Bronchial epithelial cell (primary cell): ENCODE data around the gene PTGES2. TPM values are rescaled to one million over a fixed set of nuclear protein-coding genes. Genes with fewer than 3 reads are reported as not detected.

Source experiments
- DNase-seq: peaks from one replicate; pipeline ENCODE4 v3.0.0-alpha.2; 2010; ENCODE audit warnings: low read depth
- FAIRE-seq: peaks from 2 replicates; lab custom pipeline; 2011; peaks lifted over from hg19 to GRCh38; lab: Jason Lieb, UNC
- H3K27me3 ChIP-seq: 2 replicates; pipeline ENCODE4 v1.5.1; 2011; ENCODE audit warnings: low read length; ENCODE audit not compliant: control insufficient read depth, insufficient read depth
- H3K36me3 ChIP-seq: 2 replicates; pipeline ENCODE4 v1.5.1; 2011; ENCODE audit warnings: low read length; ENCODE audit not compliant: control insufficient read depth, insufficient read depth
- H3K4me3 ChIP-seq: 2 replicates; pipeline ENCODE4 v1.5.1; 2011; ENCODE audit warnings: mild to moderate bottlenecking, low read depth, low read length, control low read depth
- CTCF ChIP-seq: IDR thresholded peaks from 2 replicates; pipeline ENCODE4 v1.5.1; 2011; ENCODE audit warnings: mild to moderate bottlenecking, moderate library complexity, low read length, control low read depth, inconsistent platforms; ENCODE audit not compliant: insufficient read depth, severe bottlenecking
- total RNA-seq: library from RNA; depleted of rRNA; stranded (reverse); fragments of >200 nt; gene quantifications from 2 replicates; pipeline ENCODE4 v1.2.1, GENCODE V29; 2014

Gene PTGES2
- total RNA-seq, 1 donor from 2014 or later: 130 TPM

- no peak overlapping the region for H3K4me3 ChIP-seq
- FAIRE-seq: no peak
- DNase-seq: no peak
- peaks cover 28% of the 10 kb centered on the region for H3K36me3 ChIP-seq
- H3K27me3 ChIP-seq: no peaks in the 10 kb centered on the region
- TF ChIP-seq CTCF: no peak
Observed at GRCh38 chr9:128108269-128109049, 19.1 kb downstream of the PTGES2 start.

GRCh38 chr9:128107468-128108268, 19.9 kb downstream of the PTGES2 start:
- DNase-seq: no peak
- no peak for TF ChIP-seq CTCF
- no peaks in the 10 kb centered on the region for H3K27me3 ChIP-seq
- no peak for FAIRE-seq
- peaks cover 35% of the 10 kb centered on the region for H3K36me3 ChIP-seq
- H3K4me3 ChIP-seq: no peak overlapping the region

- peaks cover 42% of the 10 kb centered on the region for H3K36me3 ChIP-seq
- H3K4me3 ChIP-seq: no peak overlapping the region
- FAIRE-seq (no peak), DNase-seq (no peak)
- no peaks in the 10 kb centered on the region for H3K27me3 ChIP-seq
- no peak for TF ChIP-seq CTCF
Observed at GRCh38 chr9:128106940-128107467, 20.5 kb downstream of the PTGES2 start.

GRCh38 chr9:128106181-128106939, 21.2 kb downstream of the PTGES2 start:
- H3K27me3 ChIP-seq: no peaks in the 10 kb centered on the region
- no peak for DNase-seq
- TF ChIP-seq CTCF: no peak
- no peak for FAIRE-seq
- H3K36me3 ChIP-seq: peaks cover 44% of the 10 kb centered on the region
- no peak overlapping the region for H3K4me3 ChIP-seq

GRCh38 chr9:128105538-128106175, 21.9 kb downstream of the PTGES2 start:
- H3K4me3 ChIP-seq: no peak overlapping the region
- no peaks in the 10 kb centered on the region for H3K27me3 ChIP-seq
- DNase-seq (no peak), FAIRE-seq (no peak)
- TF ChIP-seq CTCF: no peak
- peaks cover 50% of the 10 kb centered on the region for H3K36me3 ChIP-seq
